Osteocyte (in vitro differentiated cells): Measurements from ENCODE around the gene VRK1. TPM values are rescaled to one million over a fixed set of nuclear protein-coding genes. Genes with fewer than 3 reads are reported as not detected.

Experiments used
- DNase-seq: peaks from one replicate; pipeline ENCODE4 v3.0.0; 2021; ENCODE audit warnings: mixed read lengths; ENCODE audit not compliant: unreplicated experiment; ENCODE audit errors: extremely low spot score
- H3K27ac Mint-ChIP-seq: one replicate; pipeline ENCODE4 v1.8.0; 2021; ENCODE audit warnings: mild to moderate bottlenecking, mixed read lengths; ENCODE audit not compliant: unreplicated experiment
- H3K27me3 Mint-ChIP-seq: one replicate; pipeline ENCODE4 v1.8.0; 2021; ENCODE audit warnings: mixed read lengths; ENCODE audit not compliant: unreplicated experiment
- H3K36me3 Mint-ChIP-seq: one replicate; pipeline ENCODE4 v1.8.0; 2021; ENCODE audit warnings: mixed read lengths; ENCODE audit not compliant: unreplicated experiment
- H3K4me1 Mint-ChIP-seq: one replicate; pipeline ENCODE4 v1.8.0; 2021; ENCODE audit warnings: mixed read lengths; ENCODE audit not compliant: unreplicated experiment
- H3K4me3 Mint-ChIP-seq: one replicate; pipeline ENCODE4 v1.8.0; 2021; ENCODE audit warnings: mild to moderate bottlenecking, moderate library complexity, mixed read lengths; ENCODE audit not compliant: unreplicated experiment
- H3K9me3 Mint-ChIP-seq: one replicate; pipeline ENCODE4 v1.8.0; 2021; ENCODE audit warnings: mixed read lengths; ENCODE audit not compliant: unreplicated experiment
- CTCF ChIP-seq: fragments of 200-600 bp; sonication (generic); IDR thresholded peaks from 2 replicates; pipeline ENCODE4 v1.5.0; 2021; ENCODE audit warnings: antibody characterized with exemption, mild to moderate bottlenecking, moderate library complexity
- total RNA-seq: library from RNA; stranded (reverse); gene quantifications from 2 replicates; pipeline ENCODE4 v1.2.1, GENCODE V29; 2021

The VRK1 gene
- total RNA-seq, 1 donor from 2014 or later, result 10.6 TPM

GRCh38 chr14:96848011-96848410, 50.8 kb downstream of the VRK1 start:
- Mint-ChIP-seq H3K4me1 (peaks cover 2% of the 10 kb centered on the region), H3K4me3 (no peak overlapping the region), H3K27ac (no peak overlapping the region), H3K9me3 (no peaks in the 10 kb centered on the region), H3K36me3 (peaks cover 10% of the 10 kb centered on the region), H3K27me3 (no peaks in the 10 kb centered on the region)
- TF ChIP-seq CTCF, result no peak
- no peak for DNase-seq

- Mint-ChIP-seq H3K9me3 (no peaks in the 10 kb centered on the region), H3K4me3 (no peak overlapping the region), H3K27ac (no peak overlapping the region), H3K27me3 (no peaks in the 10 kb centered on the region), H3K4me1 (peaks cover 2% of the 10 kb centered on the region), H3K36me3 (peaks cover 10% of the 10 kb centered on the region)
- DNase-seq, result no peak
- no peak for TF ChIP-seq CTCF
Measured at GRCh38 chr14:96849733-96850132, 52.6 kb downstream of the VRK1 start.

- H3K27me3 Mint-ChIP-seq, result no peaks in the 10 kb centered on the region
- no peak for TF ChIP-seq CTCF
- DNase-seq, result no peak
- H3K27ac Mint-ChIP-seq, result no peak overlapping the region
- H3K4me3 Mint-ChIP-seq, result no peak overlapping the region
- H3K36me3 Mint-ChIP-seq, result peaks cover 10% of the 10 kb centered on the region
- peaks cover 2% of the 10 kb centered on the region for H3K4me1 Mint-ChIP-seq
- H3K9me3 Mint-ChIP-seq, result no peaks in the 10 kb centered on the region
Measured at GRCh38 chr14:96851694-96852381, 54.7 kb downstream of the VRK1 start.

- Mint-ChIP-seq H3K36me3 (peaks cover 7% of the 10 kb centered on the region), H3K27ac (no peak overlapping the region), H3K9me3 (no peaks in the 10 kb centered on the region), H3K4me1 (peaks cover 2% of the 10 kb centered on the region), H3K4me3 (no peak overlapping the region), H3K27me3 (no peaks in the 10 kb centered on the region)
- DNase-seq, result no peak
- TF ChIP-seq CTCF, result peak; percentile 66
Measured at GRCh38 chr14:96852823-96853422, 55.7 kb downstream of the VRK1 start.

GRCh38 chr14:96858643-96859042, 61.5 kb downstream of the VRK1 start:
- Mint-ChIP-seq H3K9me3 (no peaks in the 10 kb centered on the region), H3K27ac (no peak overlapping the region), H3K36me3 (no peaks in the 10 kb centered on the region), H3K4me1 (no peaks in the 10 kb centered on the region), H3K27me3 (no peaks in the 10 kb centered on the region), H3K4me3 (no peak overlapping the region)
- TF ChIP-seq CTCF, result no peak
- DNase-seq, result no peak
